Activated gamma-delta T cell (primary cell): Measurements from ENCODE around the gene MRPL34.

ENCODE experiments used
- DNase-seq: peaks from one replicate; lab custom pipeline; 2025; lab: John Stamatoyannopoulos, UW

Gene MRPL34

GRCh38 chr19:17328517-17329365, 23.1 kb downstream of the MRPL34 start:
- DNase-seq, result peak; percentile 36

- no peak for DNase-seq
Observed at GRCh38 chr19:17329366-17330261, 23.9 kb downstream of the MRPL34 start.

- DNase-seq, result no peak
Observed at GRCh38 chr19:17330262-17331044, 24.8 kb downstream of the MRPL34 start.

- no peak for DNase-seq
Observed at GRCh38 chr19:17331045-17331558, 25.4 kb downstream of the MRPL34 start.

GRCh38 chr19:17332360-17332676, 26.6 kb downstream of the MRPL34 start:
- no peak for DNase-seq

- DNase-seq, result no peak
Observed at GRCh38 chr19:17332677-17333581, 27.3 kb downstream of the MRPL34 start.

- no peak for DNase-seq
Observed at GRCh38 chr19:17333611-17334413, 28.1 kb downstream of the MRPL34 start.

GRCh38 chr19:17334414-17335409, 29.0 kb downstream of the MRPL34 start, which contains the start of gene ANO8:
Gene ANO8 (minus strand): TSS chr19:17334855. CDS start chr19:17334670, 185 bp downstream.
- DNase-seq, result peak; percentile 73

GRCh38 chr19:17335575-17335974, 29.9 kb downstream of the MRPL34 start:
- no peak for DNase-seq

GRCh38 chr19:17336872-17337674, 31.4 kb downstream of the MRPL34 start, which contains the start of gene GTPBP3:
Gene GTPBP3 (plus strand): TSS chr19:17337553. CDS start chr19:17337612, 59 bp downstream.
- DNase-seq, result peak; percentile 87

- DNase-seq, result no peak
Observed at GRCh38 chr19:17337675-17338432, 32.2 kb downstream of the MRPL34 start.

- DNase-seq, result no peak
Observed at GRCh38 chr19:17338433-17339078, 32.9 kb downstream of the MRPL34 start.

- no peak for DNase-seq
Observed at GRCh38 chr19:17339088-17339741, 33.5 kb downstream of the MRPL34 start.

- no peak for DNase-seq
Observed at GRCh38 chr19:17340302-17340870, 34.7 kb downstream of the MRPL34 start.

GRCh38 chr19:17340871-17341357, 35.2 kb downstream of the MRPL34 start:
- no peak for DNase-seq
